Measurements from ENCODE around the gene AP1M1.

AP1M1 gene

DNA sequence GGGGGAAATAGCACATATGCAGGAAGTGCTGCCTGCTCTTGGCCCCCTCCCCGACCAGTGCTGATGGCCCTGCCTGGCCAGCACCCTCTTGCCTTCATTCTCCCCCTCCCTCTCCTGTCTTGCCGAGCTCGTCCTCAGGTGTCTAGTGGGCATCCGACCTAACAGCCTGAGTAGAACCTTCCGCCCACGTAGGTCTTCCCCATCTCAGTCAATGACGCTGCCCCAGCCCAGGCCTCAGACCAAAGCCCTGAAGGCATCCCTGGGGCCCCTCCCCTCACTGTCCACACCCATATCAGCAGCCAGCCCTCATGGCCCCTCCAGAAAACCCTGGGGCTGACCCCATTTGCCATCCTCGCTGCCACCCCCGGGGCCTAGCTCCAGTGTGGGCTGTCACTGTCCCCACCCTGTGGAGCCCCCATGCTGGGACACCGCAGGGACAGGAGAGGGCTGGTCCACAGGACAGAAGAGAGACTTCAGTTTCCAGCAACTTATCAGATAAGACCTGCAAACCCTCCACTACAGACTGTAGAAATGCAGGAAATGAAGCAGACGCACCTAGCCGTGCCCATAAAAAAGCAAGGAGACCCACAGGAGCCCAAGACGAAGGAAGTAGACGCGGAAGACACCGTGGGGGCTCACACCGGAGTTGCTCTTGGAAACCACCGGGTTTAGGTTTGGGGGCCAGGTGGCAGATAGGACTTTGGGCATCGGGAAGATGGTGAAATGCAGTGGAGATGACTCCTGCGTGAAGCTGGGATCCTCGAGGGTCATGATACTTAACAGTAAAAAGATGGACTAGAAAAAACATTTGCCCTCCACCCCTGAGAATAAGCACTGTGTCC lies 38.3 kb downstream of the AP1M1 start:
- peak overlapping the region; percentile 43 for H3K23ac ChIP-seq (ENCODE audit: low read depth, low read length, poor library complexity)
- H4K8ac ChIP-seq (ENCODE audit: low read depth, low read length) = no peak overlapping the region
- H3K9ac ChIP-seq (ENCODE audit: low read depth, low read length, poor library complexity) = no peak overlapping the region
- peaks cover 12 to 51% of the 10 kb centered on the region in 2 donors for H3K36me3 ChIP-seq (replicated peaks in 1 of 2; ENCODE audit: control insufficient read depth in 2 of 2, insufficient read depth in 2 of 2, low read length in 2 of 2)
- no peak overlapping the region for H2BK120ac ChIP-seq (ENCODE audit: low read depth, low read length)
- H3K4me2 ChIP-seq (ENCODE audit: insufficient read depth, low read length, poor library complexity, severe bottlenecking) = no peak overlapping the region
- H2BK15ac ChIP-seq (ENCODE audit: low read length) = no peak overlapping the region
- H3K4me1 ChIP-seq (ENCODE audit: control insufficient read depth in 2 of 2, insufficient read depth in 1 of 2, low read depth in 1 of 2, low read length in 2 of 2) = no peaks in the 10 kb centered on the region
- no peaks in the 10 kb centered on the region for H3K79me1 ChIP-seq (ENCODE audit: low read depth, low read length)
- no peak for DNase-seq (ENCODE audit: low spot score)
- H2AFZ ChIP-seq (ENCODE audit: low read length) = no peak overlapping the region
- peak overlapping the region; percentile 3 for H3K14ac ChIP-seq (ENCODE audit: low read length)
- H2BK5ac ChIP-seq (ENCODE audit: low read length) = peak overlapping the region; percentile 75
- peaks cover 0 to 6% of the 10 kb centered on the region in 2 donors for H3K9me3 ChIP-seq (replicated peaks in 1 of 2; ENCODE audit: control insufficient read depth in 2 of 2, insufficient read depth in 1 of 2, low read depth in 1 of 2, low read length in 2 of 2)
- H3K4ac ChIP-seq (ENCODE audit: low read length) = no peak overlapping the region
- H3K18ac ChIP-seq (ENCODE audit: low read length) = no peak overlapping the region
- WGBS, 2 donors (ENCODE audit: extremely low coverage in 2 of 2, insufficient read length in 2 of 2, insufficient replicate concordance in 1 of 2) = no CpG with 5 or more reads among the region's 21 CpGs
- no peak overlapping the region for H4K91ac ChIP-seq (ENCODE audit: low read depth, low read length, poor library complexity)
- H2BK12ac ChIP-seq (ENCODE audit: low read length) = no peak overlapping the region
- H2AK5ac ChIP-seq (ENCODE audit: low read depth, low read length) = peak overlapping the region; percentile 28
- H3K4me3 ChIP-seq (ENCODE audit: low read length in 2 of 2) = no peak overlapping the region
- no peak overlapping the region for H3K27ac ChIP-seq (replicated peaks; ENCODE audit: low read length)
- no peaks in the 10 kb centered on the region for H3K27me3 ChIP-seq (ENCODE audit: control insufficient read depth in 3 of 3, insufficient read depth in 3 of 3, low read depth in 1 of 3, low read length in 3 of 3)

- no peak overlapping the region for H3K18ac ChIP-seq (ENCODE audit: low read length)
- no peak overlapping the region for H3K9ac ChIP-seq (ENCODE audit: low read depth, low read length, poor library complexity)
- no peaks in the 10 kb centered on the region for H3K9me3 ChIP-seq (replicated peaks in 1 of 2; ENCODE audit: control insufficient read depth in 2 of 2, insufficient read depth in 1 of 2, low read depth in 1 of 2, low read length in 2 of 2)
- no peak for DNase-seq (ENCODE audit: low spot score)
- H2BK120ac ChIP-seq (ENCODE audit: low read depth, low read length) = no peak overlapping the region
- H3K27ac ChIP-seq (replicated peaks; ENCODE audit: low read length) = no peak overlapping the region
- no peak overlapping the region for H3K14ac ChIP-seq (ENCODE audit: low read length)
- H2BK12ac ChIP-seq (ENCODE audit: low read length) = no peak overlapping the region
- no peak overlapping the region for H3K23ac ChIP-seq (ENCODE audit: low read depth, low read length, poor library complexity)
- H4K91ac ChIP-seq (ENCODE audit: low read depth, low read length, poor library complexity) = no peak overlapping the region
- no peak overlapping the region for H4K8ac ChIP-seq (ENCODE audit: low read depth, low read length)
- no peak overlapping the region for H3K4ac ChIP-seq (ENCODE audit: low read length)
- H3K4me1 ChIP-seq (ENCODE audit: control insufficient read depth in 2 of 2, insufficient read depth in 1 of 2, low read depth in 1 of 2, low read length in 2 of 2) = no peaks in the 10 kb centered on the region
- H3K27me3 ChIP-seq (ENCODE audit: control insufficient read depth in 3 of 3, insufficient read depth in 3 of 3, low read depth in 1 of 3, low read length in 3 of 3) = no peaks in the 10 kb centered on the region
- H2AFZ ChIP-seq (ENCODE audit: low read length) = no peak overlapping the region
- no CpG with 5 or more reads among the region's 2 CpGs for WGBS, 2 donors (ENCODE audit: extremely low coverage in 2 of 2, insufficient read length in 2 of 2, insufficient replicate concordance in 1 of 2)
- no peaks in the 10 kb centered on the region for H3K36me3 ChIP-seq (replicated peaks in 1 of 2; ENCODE audit: control insufficient read depth in 2 of 2, insufficient read depth in 2 of 2, low read length in 2 of 2)
- no peak overlapping the region for H2BK5ac ChIP-seq (ENCODE audit: low read length)
- no peak overlapping the region for H2AK5ac ChIP-seq (ENCODE audit: low read depth, low read length)
- no peaks in the 10 kb centered on the region for H3K79me1 ChIP-seq (ENCODE audit: low read depth, low read length)
- H2BK15ac ChIP-seq (ENCODE audit: low read length) = no peak overlapping the region
- H3K4me2 ChIP-seq (ENCODE audit: insufficient read depth, low read length, poor library complexity, severe bottlenecking) = no peak overlapping the region
- no peak overlapping the region for H3K4me3 ChIP-seq (ENCODE audit: low read length in 2 of 2)
Observed at GRCh38 chr19:16244091-16244490, 46.4 kb downstream of the AP1M1 start.

- Histone ChIP-seq H2AFZ (ENCODE audit: low read length) (peak overlapping the region; percentile 65), H3K9ac (ENCODE audit: low read depth, low read length, poor library complexity) (no peak overlapping the region), H3K18ac (ENCODE audit: low read length) (no peak overlapping the region), H3K4me3 (ENCODE audit: low read length in 2 of 2) (no peak overlapping the region), H3K23ac (ENCODE audit: low read depth, low read length, poor library complexity) (peak overlapping the region; percentile 75), H3K4ac (ENCODE audit: low read length) (no peak overlapping the region), H3K27me3 (ENCODE audit: control insufficient read depth in 3 of 3, insufficient read depth in 3 of 3, low read depth in 1 of 3, low read length in 3 of 3) (no peaks in the 10 kb centered on the region), H2BK15ac (ENCODE audit: low read length) (no peak overlapping the region), H4K8ac (ENCODE audit: low read depth, low read length) (no peak overlapping the region), H2AK5ac (ENCODE audit: low read depth, low read length) (no peak overlapping the region), H3K36me3 (replicated peaks in 1 of 2; ENCODE audit: control insufficient read depth in 2 of 2, insufficient read depth in 2 of 2, low read length in 2 of 2) (no peaks in the 10 kb centered on the region), H3K14ac (ENCODE audit: low read length) (peak overlapping the region; percentile 14), H2BK120ac (ENCODE audit: low read depth, low read length) (no peak overlapping the region), H3K4me1 (ENCODE audit: control insufficient read depth in 2 of 2, insufficient read depth in 1 of 2, low read depth in 1 of 2, low read length in 2 of 2) (no peaks in the 10 kb centered on the region), H3K79me1 (ENCODE audit: low read depth, low read length) (no peaks in the 10 kb centered on the region), H2BK5ac (ENCODE audit: low read length) (no peak overlapping the region), H3K4me2 (ENCODE audit: insufficient read depth, low read length, poor library complexity, severe bottlenecking) (no peak overlapping the region), H4K91ac (ENCODE audit: low read depth, low read length, poor library complexity) (no peak overlapping the region), H3K27ac (replicated peaks; ENCODE audit: low read length) (no peak overlapping the region), H2BK12ac (ENCODE audit: low read length) (no peak overlapping the region), H3K9me3 (replicated peaks in 1 of 2; ENCODE audit: control insufficient read depth in 2 of 2, insufficient read depth in 1 of 2, low read depth in 1 of 2, low read length in 2 of 2) (no peaks in the 10 kb centered on the region)
- WGBS, 2 donors (ENCODE audit: extremely low coverage in 2 of 2, insufficient read length in 2 of 2, insufficient replicate concordance in 1 of 2) = no CpG with 5 or more reads among the region's 18 CpGs
- peak; percentile 82 for DNase-seq (ENCODE audit: low spot score)
Observed at GRCh38 chr19:16247353-16248182, 49.9 kb downstream of the AP1M1 start.

GRCh38 chr19:16248380-16249023 lies 50.8 kb downstream of the AP1M1 start:
- H3K27me3 ChIP-seq (ENCODE audit: control insufficient read depth in 3 of 3, insufficient read depth in 3 of 3, low read depth in 1 of 3, low read length in 3 of 3) = no peaks in the 10 kb centered on the region
- no peak overlapping the region for H3K4ac ChIP-seq (ENCODE audit: low read length)
- WGBS, 2 donors (ENCODE audit: extremely low coverage in 2 of 2, insufficient read length in 2 of 2, insufficient replicate concordance in 1 of 2) = no CpG with 5 or more reads among the region's 7 CpGs
- no peak overlapping the region for H2BK12ac ChIP-seq (ENCODE audit: low read length)
- H3K18ac ChIP-seq (ENCODE audit: low read length) = no peak overlapping the region
- no peak overlapping the region for H2BK120ac ChIP-seq (ENCODE audit: low read depth, low read length)
- no peak overlapping the region for H3K4me3 ChIP-seq (ENCODE audit: low read length in 2 of 2)
- no peak for DNase-seq (ENCODE audit: low spot score)
- no peak overlapping the region for H2AK5ac ChIP-seq (ENCODE audit: low read depth, low read length)
- H3K23ac ChIP-seq (ENCODE audit: low read depth, low read length, poor library complexity) = no peak overlapping the region
- H3K4me2 ChIP-seq (ENCODE audit: insufficient read depth, low read length, poor library complexity, severe bottlenecking) = no peak overlapping the region
- H3K4me1 ChIP-seq (ENCODE audit: control insufficient read depth in 2 of 2, insufficient read depth in 1 of 2, low read depth in 1 of 2, low read length in 2 of 2) = no peaks in the 10 kb centered on the region
- no peak overlapping the region for H4K8ac ChIP-seq (ENCODE audit: low read depth, low read length)
- H4K91ac ChIP-seq (ENCODE audit: low read depth, low read length, poor library complexity) = no peak overlapping the region
- H2BK5ac ChIP-seq (ENCODE audit: low read length) = no peak overlapping the region
- no peak overlapping the region for H2BK15ac ChIP-seq (ENCODE audit: low read length)
- H3K79me1 ChIP-seq (ENCODE audit: low read depth, low read length) = no peaks in the 10 kb centered on the region
- H3K36me3 ChIP-seq (replicated peaks in 1 of 2; ENCODE audit: control insufficient read depth in 2 of 2, insufficient read depth in 2 of 2, low read length in 2 of 2) = no peaks in the 10 kb centered on the region
- H2AFZ ChIP-seq (ENCODE audit: low read length) = no peak overlapping the region
- H3K9ac ChIP-seq (ENCODE audit: low read depth, low read length, poor library complexity) = no peak overlapping the region
- no peak overlapping the region for H3K27ac ChIP-seq (replicated peaks; ENCODE audit: low read length)
- peaks cover 0 to 2% of the 10 kb centered on the region in 2 donors for H3K9me3 ChIP-seq (replicated peaks in 1 of 2; ENCODE audit: control insufficient read depth in 2 of 2, insufficient read depth in 1 of 2, low read depth in 1 of 2, low read length in 2 of 2)
- no peak overlapping the region for H3K14ac ChIP-seq (ENCODE audit: low read length)

Measured in neuronal stem cell (in vitro differentiated cells).